Measurements from ENCODE around the gene PDE6A.

DNA sequence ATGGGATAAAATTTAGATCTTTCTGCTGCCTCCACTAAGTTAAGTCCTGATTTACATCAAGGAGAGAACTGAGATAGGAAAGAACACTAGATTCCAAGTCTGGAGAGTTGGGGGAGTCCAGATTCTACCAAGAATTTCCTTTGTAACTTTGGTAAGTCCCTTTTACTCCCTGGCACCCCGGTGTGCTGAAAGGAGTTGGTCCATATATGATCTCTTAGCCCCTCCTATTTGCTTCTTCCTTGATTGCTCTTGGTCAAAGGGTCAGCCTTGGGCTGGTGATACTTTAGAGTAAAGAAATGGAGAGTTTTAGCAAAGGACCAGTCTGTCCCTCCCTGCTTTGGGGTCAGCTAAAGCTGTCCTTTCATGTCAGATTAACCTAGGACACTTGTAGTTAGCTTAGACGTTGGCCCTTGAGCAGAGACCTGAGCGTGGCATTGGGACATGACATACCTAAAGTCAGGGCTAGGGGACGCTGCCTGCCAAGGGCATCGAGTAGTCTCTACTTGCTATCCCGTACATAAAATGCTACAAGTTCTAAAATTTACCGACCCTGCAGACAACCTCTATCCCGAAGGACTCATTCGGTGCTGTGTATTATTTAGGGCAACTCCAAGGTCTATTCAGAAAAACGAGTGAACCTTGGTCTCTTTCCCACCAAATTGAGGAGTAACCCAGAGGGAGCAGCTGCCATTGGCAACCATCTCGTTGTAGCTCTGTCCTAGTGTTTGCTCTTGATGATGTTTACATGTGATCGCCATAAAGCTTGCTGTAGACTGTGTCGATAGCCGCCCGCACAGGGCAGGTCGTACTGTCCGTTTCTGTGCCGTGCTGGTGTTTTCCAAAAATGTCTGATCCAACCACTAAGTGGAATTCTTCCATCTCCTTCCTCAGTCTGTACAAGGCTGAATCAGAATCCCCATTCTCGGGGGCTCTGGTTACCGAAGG is 94.4 kb downstream of the PDE6A start:
- TF ChIP-seq ZNF157 (tag by site-specific recombination; IDR thresholded peaks at IDR 0.05) (no peak), ZNF501 (tag by site-specific recombination; IDR thresholded peaks at IDR 0.05) (no peak), KLF16 (tag by site-specific recombination; IDR thresholded peaks at IDR 0.05) (no peak), YY1 (tag by site-specific recombination; IDR thresholded peaks at IDR 0.05) (no peak), ZNF549 (tag by site-specific recombination; IDR thresholded peaks at IDR 0.05) (no peak), ZNF747 (tag by site-specific recombination; IDR thresholded peaks at IDR 0.05) (no peak), ZNF830 (tag by site-specific recombination; IDR thresholded peaks at IDR 0.05; ENCODE audit: low read depth) (no peak), ZNF658 (tag by site-specific recombination; IDR thresholded peaks at IDR 0.05) (no peak)
- TF ChIP-seq, protein P1, sequence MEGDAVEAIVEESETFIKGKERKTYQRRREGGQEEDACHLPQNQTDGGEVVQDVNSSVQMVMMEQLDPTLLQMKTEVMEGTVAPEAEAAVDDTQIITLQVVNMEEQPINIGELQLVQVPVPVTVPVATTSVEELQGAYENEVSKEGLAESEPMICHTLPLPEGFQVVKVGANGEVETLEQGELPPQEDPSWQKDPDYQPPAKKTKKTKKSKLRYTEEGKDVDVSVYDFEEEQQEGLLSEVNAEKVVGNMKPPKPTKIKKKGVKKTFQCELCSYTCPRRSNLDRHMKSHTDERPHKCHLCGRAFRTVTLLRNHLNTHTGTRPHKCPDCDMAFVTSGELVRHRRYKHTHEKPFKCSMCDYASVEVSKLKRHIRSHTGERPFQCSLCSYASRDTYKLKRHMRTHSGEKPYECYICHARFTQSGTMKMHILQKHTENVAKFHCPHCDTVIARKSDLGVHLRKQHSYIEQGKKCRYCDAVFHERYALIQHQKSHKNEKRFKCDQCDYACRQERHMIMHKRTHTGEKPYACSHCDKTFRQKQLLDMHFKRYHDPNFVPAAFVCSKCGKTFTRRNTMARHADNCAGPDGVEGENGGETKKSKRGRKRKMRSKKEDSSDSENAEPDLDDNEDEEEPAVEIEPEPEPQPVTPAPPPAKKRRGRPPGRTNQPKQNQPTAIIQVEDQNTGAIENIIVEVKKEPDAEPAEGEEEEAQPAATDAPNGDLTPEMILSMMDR (tag by site-specific recombination; IDR thresholded peaks at IDR 0.05): no peak
- TF ChIP-seq, protein P2, sequence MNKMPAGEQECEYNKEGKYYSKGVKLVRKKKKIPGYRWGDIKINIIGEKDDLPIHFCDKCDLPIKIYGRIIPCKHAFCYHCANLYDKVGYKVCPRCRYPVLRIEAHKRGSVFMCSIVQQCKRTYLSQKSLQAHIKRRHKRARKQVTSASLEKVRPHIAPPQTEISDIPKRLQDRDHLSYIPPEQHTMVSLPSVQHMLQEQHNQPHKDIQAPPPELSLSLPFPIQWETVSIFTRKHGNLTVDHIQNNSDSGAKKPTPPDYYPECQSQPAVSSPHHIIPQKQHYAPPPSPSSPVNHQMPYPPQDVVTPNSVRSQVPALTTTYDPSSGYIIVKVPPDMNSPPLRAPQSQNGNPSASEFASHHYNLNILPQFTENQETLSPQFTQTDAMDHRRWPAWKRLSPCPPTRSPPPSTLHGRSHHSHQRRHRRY (tag by site-specific recombination; IDR thresholded peaks at IDR 0.05): no peak

Measured in HEK293 (cell line).